Measurements from ENCODE around the gene AQP3.
"Not testable (repeated sequence)": the region's sequence is repeated elsewhere in the genome, so short reads cannot be mapped to it uniquely, and the experiment has no call there.

Gene AQP3

DNA sequence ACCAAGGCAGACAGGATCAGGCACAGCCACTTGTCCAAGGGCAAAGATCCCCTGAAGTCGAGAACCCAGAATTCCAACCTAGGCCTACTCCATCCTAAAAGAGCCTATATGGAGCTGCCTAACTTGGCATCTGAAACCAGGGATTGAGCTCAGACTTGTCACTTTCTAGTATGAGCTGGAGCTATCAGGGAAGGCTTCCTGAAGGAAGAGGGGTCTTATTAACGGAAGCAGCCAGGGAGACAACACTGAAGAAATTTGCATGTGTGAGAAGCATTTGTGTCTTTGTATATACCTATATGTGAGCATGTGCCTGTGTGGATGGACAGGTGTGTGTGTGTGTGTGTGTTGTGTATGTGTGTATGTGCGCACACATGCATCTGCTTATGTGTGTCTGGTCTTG, 40.3 kb downstream of the AQP3 start:
- DNase-seq, result no peak

DNA sequence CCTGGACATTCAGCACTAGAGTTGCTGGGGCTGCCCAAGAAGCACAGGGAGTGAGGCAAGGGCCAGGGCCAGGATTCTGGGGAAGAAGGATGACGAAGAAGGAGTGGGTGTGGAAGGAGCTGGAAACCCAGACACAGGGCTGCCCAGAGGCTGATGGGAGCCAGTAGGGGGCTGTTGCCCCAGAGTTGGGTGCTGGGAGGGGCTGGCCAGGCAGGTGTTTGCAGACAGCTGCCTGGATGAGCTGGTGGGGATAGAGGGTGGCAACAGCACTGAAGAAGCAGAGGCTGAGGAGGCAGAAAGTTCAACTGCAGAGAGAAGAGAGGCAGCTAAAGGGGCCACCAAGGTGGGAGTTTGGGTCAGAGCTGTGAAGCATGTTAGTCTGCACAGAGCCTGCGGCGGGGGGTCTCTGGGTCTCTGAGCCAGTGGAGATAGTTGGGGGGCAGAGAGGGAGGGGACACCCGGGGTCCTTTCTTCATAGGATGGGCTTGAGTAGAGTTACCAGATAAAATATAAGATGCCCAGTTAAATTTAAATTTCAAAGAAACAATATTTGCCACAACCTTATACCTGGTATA, 42.5 kb downstream of the AQP3 start:
- DNase-seq, result no peak

DNA sequence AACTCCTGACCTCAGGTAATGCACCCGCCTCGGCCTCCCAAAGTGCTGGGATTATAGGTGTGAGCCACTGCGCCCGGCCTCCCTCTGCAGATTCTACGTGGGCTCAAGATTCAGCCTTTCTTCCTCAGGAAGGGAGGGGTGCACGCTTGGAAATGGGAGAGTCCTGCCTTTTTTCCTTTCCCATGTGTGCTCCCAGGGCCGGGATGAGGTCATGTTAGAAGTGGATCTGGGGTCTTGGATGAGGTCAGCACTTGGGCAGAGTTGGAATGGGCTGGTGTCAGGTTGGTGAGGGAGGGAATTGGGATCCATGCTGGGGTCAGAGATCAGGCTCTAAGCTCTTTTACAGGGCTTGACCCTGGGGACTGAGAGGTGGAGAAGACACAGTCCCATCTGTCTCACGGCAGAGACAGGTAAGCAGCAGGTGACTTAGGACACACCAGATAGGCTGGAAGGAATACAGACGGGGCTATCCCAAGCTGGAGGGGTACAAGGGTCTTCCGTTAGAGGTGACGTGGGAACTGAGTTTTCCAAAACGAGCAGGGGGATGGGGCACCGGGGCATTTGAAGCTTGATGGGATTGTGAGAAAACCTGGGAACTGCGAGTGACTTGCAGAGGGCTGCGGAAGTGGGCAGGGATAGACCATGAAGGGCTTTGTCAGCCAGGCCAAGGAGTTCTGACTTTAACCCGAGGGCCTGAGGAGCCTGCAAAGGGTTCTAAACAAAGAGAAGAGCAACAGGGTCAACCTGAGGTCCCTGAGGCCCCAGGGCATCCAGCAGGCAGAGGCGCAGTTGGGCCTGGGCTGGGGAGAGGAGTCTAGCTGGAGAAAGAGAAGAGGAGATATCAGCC, 43.2 kb downstream of the AQP3 start:
- DNase-seq, result no peak

- DNase-seq, result not testable (repeated sequence)
Measured at GRCh38 chr9:33402371-33402770, 45.0 kb downstream of the AQP3 start, which contains the start of gene AQP7. Gene AQP7, minus strand, starts transcription at chr9:33402568. Its CDS starts 1,306 bp downstream, at chr9:33401262.

DNA sequence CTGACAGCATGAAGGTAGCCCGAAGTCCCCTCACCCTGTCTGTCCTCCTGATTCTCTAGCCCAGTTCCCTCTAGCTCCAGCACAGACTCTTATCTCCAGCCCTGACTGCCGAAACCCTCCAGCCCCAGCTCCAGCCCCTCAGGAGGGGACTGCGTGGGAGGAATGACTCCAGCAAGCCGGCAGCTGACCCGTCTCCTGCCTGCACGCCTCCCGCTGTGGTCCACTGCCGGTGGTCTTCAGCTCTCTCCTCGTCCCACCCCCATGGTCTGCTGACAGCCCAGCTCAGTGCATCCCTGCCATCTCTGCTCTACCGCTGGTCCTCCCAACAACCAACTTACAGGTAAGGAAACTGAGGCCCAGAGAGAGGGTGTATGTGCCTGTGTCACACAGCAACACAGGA, 45.6 kb downstream of the AQP3 start:
- not testable (repeated sequence) for DNase-seq

GRCh38 chr9:33399047-33399446, 48.3 kb downstream of the AQP3 start:
- DNase-seq, result not testable (repeated sequence)

- DNase-seq, result not testable (repeated sequence)
Measured at GRCh38 chr9:33397801-33398200, 49.6 kb downstream of the AQP3 start.

GRCh38 chr9:33395159-33395879, 52.1 kb downstream of the AQP3 start:
- DNase-seq, result not testable (repeated sequence)

DNA sequence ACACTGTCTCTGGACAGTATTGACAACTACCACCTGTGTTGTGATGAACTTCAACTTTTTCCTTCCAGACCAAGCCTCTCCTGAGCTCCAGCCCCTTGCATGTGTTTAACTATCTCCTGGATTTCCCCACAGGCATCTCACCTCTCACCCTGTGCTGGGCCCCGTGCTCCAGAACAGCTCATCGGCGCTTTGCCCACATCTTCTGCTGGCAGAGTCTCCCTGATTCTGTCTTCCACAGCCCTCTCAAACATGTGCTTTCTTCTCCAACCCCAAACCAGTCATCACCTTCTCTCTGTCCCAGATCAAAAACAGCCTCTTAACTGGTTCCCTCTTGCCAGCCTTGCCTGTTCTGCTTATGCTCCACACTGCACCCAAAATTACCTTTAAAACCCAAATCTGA, 53.4 kb downstream of the AQP3 start:
- not testable (repeated sequence) for DNase-seq

DNA sequence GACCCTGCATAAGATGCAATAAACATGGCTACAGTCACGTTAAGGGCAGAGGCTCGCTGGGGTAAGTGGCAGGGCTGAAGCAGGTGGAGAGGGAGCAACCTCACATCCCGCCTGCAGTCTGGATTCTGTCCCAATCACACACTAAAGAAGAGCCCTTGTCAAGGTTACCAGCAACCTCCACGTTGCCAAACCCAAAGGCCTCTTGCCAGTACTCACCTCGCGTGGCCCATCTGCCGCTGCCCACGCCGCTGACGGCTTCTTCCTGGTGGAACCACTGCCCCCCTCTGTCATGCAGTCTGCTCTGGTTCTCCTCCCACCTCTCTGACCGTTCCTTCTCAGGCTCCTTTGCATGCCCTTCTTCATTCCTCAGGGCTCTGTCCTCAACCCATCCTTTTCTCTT, 53.8 kb downstream of the AQP3 start:
- DNase-seq, result no peak

DNA sequence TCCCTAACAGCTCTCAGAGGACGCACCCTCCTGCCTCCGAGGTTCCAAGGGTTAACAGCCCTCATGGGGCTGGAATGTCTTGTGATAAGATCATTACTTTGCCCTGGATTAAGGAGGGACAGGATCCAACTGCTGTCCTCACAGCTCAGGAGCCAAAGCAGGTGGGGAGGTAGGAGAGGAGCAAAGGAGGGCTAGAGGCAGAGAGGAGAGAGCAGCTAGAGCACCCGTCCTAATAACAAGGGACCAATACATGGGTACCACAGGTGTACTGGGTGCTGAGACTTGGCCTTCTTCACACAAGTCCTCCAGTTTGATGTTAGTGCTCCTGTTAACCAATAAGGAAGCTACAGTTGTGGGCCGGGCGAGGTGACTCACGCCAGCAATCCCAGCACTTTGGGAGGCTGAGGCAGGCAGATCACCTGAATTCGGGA, 54.8 kb downstream of the AQP3 start:
- DNase-seq, result not testable (repeated sequence)

All from hematopoietic multipotent progenitor cell treated with erythropoietin and hydrocortisone succinate and interleukin-3 and kit ligand, for 8 days (in vitro differentiated cells).